Panc1 (cell line): ENCODE data around the gene KRT26.

Source experiments
- POLR2AphosphoS5 ChIP-seq: IDR thresholded peaks from 2 replicates; pipeline ENCODE4 v1.6.1; 2012; ENCODE audit warnings: mild to moderate bottlenecking, low read depth, low read length, moderate library complexity
- TF ChIP-seq, protein P1 (sequence below), 2 experiments: IDR thresholded peaks; 2 replicates each; pipeline ENCODE4 v1.6.1; 2011 to 2012; ENCODE audit warnings: low read depth in 2 of 2, control low read depth in 1 of 2, low read length in 1 of 2, mild to moderate bottlenecking in 1 of 2, moderate library complexity in 1 of 2; ENCODE audit not compliant: insufficient read depth in 1 of 2
- TF ChIP-seq, protein P2 (sequence below): fragments of 450-650 bp; IDR thresholded peaks from 2 replicates; pipeline ENCODE4 v1.5.1; 2017; ENCODE audit warnings: mild to moderate bottlenecking

DNA sequence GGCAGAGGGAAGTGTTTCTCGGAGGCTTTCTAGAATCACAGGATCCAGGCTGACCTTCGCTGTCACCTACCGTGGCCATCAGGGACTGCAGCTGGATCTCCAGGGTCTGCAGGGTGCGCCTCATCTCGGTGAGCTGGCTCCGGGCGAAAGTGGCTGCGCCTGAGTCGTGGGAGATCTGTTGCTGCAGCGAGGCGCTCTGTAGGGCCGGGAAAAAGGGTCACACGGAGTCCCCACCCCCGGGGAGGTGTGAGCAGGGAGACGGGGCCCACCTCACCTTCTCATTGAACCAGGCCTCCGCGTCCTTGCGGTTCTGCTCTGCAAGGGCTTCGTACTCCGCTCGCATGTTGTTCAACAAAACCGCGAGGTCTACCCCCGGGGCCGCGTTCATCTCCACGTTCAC lies 24.8 kb upstream of the KRT26 start:
- TF ChIP-seq, protein P1, sequence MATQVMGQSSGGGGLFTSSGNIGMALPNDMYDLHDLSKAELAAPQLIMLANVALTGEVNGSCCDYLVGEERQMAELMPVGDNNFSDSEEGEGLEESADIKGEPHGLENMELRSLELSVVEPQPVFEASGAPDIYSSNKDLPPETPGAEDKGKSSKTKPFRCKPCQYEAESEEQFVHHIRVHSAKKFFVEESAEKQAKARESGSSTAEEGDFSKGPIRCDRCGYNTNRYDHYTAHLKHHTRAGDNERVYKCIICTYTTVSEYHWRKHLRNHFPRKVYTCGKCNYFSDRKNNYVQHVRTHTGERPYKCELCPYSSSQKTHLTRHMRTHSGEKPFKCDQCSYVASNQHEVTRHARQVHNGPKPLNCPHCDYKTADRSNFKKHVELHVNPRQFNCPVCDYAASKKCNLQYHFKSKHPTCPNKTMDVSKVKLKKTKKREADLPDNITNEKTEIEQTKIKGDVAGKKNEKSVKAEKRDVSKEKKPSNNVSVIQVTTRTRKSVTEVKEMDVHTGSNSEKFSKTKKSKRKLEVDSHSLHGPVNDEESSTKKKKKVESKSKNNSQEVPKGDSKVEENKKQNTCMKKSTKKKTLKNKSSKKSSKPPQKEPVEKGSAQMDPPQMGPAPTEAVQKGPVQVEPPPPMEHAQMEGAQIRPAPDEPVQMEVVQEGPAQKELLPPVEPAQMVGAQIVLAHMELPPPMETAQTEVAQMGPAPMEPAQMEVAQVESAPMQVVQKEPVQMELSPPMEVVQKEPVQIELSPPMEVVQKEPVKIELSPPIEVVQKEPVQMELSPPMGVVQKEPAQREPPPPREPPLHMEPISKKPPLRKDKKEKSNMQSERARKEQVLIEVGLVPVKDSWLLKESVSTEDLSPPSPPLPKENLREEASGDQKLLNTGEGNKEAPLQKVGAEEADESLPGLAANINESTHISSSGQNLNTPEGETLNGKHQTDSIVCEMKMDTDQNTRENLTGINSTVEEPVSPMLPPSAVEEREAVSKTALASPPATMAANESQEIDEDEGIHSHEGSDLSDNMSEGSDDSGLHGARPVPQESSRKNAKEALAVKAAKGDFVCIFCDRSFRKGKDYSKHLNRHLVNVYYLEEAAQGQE (IDR thresholded peaks at IDR 0.05; ENCODE audit: insufficient read depth in 1 of 2, low read depth in 2 of 2, low read length in 1 of 2): no peak
- TF ChIP-seq, protein P2, sequence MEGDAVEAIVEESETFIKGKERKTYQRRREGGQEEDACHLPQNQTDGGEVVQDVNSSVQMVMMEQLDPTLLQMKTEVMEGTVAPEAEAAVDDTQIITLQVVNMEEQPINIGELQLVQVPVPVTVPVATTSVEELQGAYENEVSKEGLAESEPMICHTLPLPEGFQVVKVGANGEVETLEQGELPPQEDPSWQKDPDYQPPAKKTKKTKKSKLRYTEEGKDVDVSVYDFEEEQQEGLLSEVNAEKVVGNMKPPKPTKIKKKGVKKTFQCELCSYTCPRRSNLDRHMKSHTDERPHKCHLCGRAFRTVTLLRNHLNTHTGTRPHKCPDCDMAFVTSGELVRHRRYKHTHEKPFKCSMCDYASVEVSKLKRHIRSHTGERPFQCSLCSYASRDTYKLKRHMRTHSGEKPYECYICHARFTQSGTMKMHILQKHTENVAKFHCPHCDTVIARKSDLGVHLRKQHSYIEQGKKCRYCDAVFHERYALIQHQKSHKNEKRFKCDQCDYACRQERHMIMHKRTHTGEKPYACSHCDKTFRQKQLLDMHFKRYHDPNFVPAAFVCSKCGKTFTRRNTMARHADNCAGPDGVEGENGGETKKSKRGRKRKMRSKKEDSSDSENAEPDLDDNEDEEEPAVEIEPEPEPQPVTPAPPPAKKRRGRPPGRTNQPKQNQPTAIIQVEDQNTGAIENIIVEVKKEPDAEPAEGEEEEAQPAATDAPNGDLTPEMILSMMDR: no peak
- TF ChIP-seq POLR2AphosphoS5: no peak
